ENCODE results near the gene PGM5.

The PGM5 gene

GRCh38 chr9:68476422-68476821 lies 120.0 kb downstream of the PGM5 start:
- no peak for TF ChIP-seq CTCF (IDR thresholded peaks at IDR 0.05; ENCODE audit: borderline replicate concordance, insufficient read depth, low read depth, low read length)
- H3K4me3 ChIP-seq (ENCODE audit: low read depth, low read length), result no peak overlapping the region

GRCh38 chr9:68476847-68477246 lies 120.4 kb downstream of the PGM5 start:
- TF ChIP-seq CTCF (IDR thresholded peaks at IDR 0.05; ENCODE audit: borderline replicate concordance, insufficient read depth, low read depth, low read length), result no peak
- H3K4me3 ChIP-seq (ENCODE audit: low read depth, low read length), result no peak overlapping the region

- H3K4me3 ChIP-seq (ENCODE audit: low read depth, low read length), result no peak overlapping the region
- no peak for TF ChIP-seq CTCF (IDR thresholded peaks at IDR 0.05; ENCODE audit: borderline replicate concordance, insufficient read depth, low read depth, low read length)
Observed at GRCh38 chr9:68480807-68481206, 124.4 kb downstream of the PGM5 start.

- no peak for TF ChIP-seq CTCF (IDR thresholded peaks at IDR 0.05; ENCODE audit: borderline replicate concordance, insufficient read depth, low read depth, low read length)
- no peak overlapping the region for H3K4me3 ChIP-seq (ENCODE audit: low read depth, low read length)
Observed at GRCh38 chr9:68482548-68482947, 126.1 kb downstream of the PGM5 start.

GRCh38 chr9:68488126-68488525 lies 131.7 kb downstream of the PGM5 start:
- no peak for TF ChIP-seq CTCF (IDR thresholded peaks at IDR 0.05; ENCODE audit: borderline replicate concordance, insufficient read depth, low read depth, low read length)
- no peak overlapping the region for H3K4me3 ChIP-seq (ENCODE audit: low read depth, low read length)

- TF ChIP-seq CTCF (IDR thresholded peaks at IDR 0.05; ENCODE audit: borderline replicate concordance, insufficient read depth, low read depth, low read length), result no peak
- no peak overlapping the region for H3K4me3 ChIP-seq (ENCODE audit: low read depth, low read length)
Observed at GRCh38 chr9:68489646-68490045, 133.2 kb downstream of the PGM5 start.

- no peak overlapping the region for H3K4me3 ChIP-seq (ENCODE audit: low read depth, low read length)
- TF ChIP-seq CTCF (IDR thresholded peaks at IDR 0.05; ENCODE audit: borderline replicate concordance, insufficient read depth, low read depth, low read length), result no peak
Observed at GRCh38 chr9:68492806-68493205, 136.4 kb downstream of the PGM5 start.

Data from GM12875 (cell line).